ENCODE measurements around the gene TOGARAM2.

TOGARAM2 gene

GRCh38 chr2:28981620-28982376 lies 700 bp downstream of the TOGARAM2 start:
- TF ChIP-seq CTCF (IDR thresholded peaks at IDR 0.05; ENCODE audit: borderline replicate concordance, insufficient read depth, low read depth, low read length): no peak
- H3K4me3 ChIP-seq (ENCODE audit: low read depth, low read length): no peak overlapping the region

GRCh38 chr2:28982381-28982950 lies 1.4 kb downstream of the TOGARAM2 start:
- no peak for TF ChIP-seq CTCF (IDR thresholded peaks at IDR 0.05; ENCODE audit: borderline replicate concordance, insufficient read depth, low read depth, low read length)
- H3K4me3 ChIP-seq (ENCODE audit: low read depth, low read length): no peak overlapping the region

GRCh38 chr2:28986429-28986828 lies 5.3 kb downstream of the TOGARAM2 start:
- H3K4me3 ChIP-seq (ENCODE audit: low read depth, low read length): no peak overlapping the region
- no peak for TF ChIP-seq CTCF (IDR thresholded peaks at IDR 0.05; ENCODE audit: borderline replicate concordance, insufficient read depth, low read depth, low read length)

- no peak overlapping the region for H3K4me3 ChIP-seq (ENCODE audit: low read depth, low read length)
- no peak for TF ChIP-seq CTCF (IDR thresholded peaks at IDR 0.05; ENCODE audit: borderline replicate concordance, insufficient read depth, low read depth, low read length)
Measured at GRCh38 chr2:28989973-28990372, 8.9 kb downstream of the TOGARAM2 start.

- no peak overlapping the region for H3K4me3 ChIP-seq (ENCODE audit: low read depth, low read length)
- TF ChIP-seq CTCF (IDR thresholded peaks at IDR 0.05; ENCODE audit: borderline replicate concordance, insufficient read depth, low read depth, low read length): no peak
Measured at GRCh38 chr2:28990445-28990844, 9.3 kb downstream of the TOGARAM2 start.

- TF ChIP-seq CTCF (IDR thresholded peaks at IDR 0.05; ENCODE audit: borderline replicate concordance, insufficient read depth, low read depth, low read length): no peak
- H3K4me3 ChIP-seq (ENCODE audit: low read depth, low read length): no peak overlapping the region
Measured at GRCh38 chr2:28991021-28991420, 9.9 kb downstream of the TOGARAM2 start.

- H3K4me3 ChIP-seq (ENCODE audit: low read depth, low read length): no peak overlapping the region
- TF ChIP-seq CTCF (IDR thresholded peaks at IDR 0.05; ENCODE audit: borderline replicate concordance, insufficient read depth, low read depth, low read length): no peak
Measured at GRCh38 chr2:28991460-28991859, 10.4 kb downstream of the TOGARAM2 start.

All from GM12875 (cell line).